Uterus (tissue), 4 donors: Measurements from ENCODE around the gene HHAT. TPM values are rescaled to one million over a fixed set of nuclear protein-coding genes. Genes with fewer than 3 reads are reported as not detected.
A peak's percentile ranks its signal among the peaks of the same experiment; 100 is the strongest.

Source experiments
- DNase-seq, 2 donors: peaks; one replicate each; pipeline ENCODE4 v3.0.0-alpha.2; 2019 to 2020
- H3K27ac ChIP-seq, 2 donors: fragments of 200-600 bp; sonication (generic); 1 replicate in 1 of 2; 2 replicates in 1 of 2; pipeline ENCODE4 v1.5.1; 2016 to 2018
- H3K27me3 ChIP-seq, 2 donors: fragments of 200-600 bp; sonication (generic); one replicate each; pipeline ENCODE4 v1.5.1; 2018 to 2019; ENCODE audit warnings: control low read depth in 1 of 2
- H3K36me3 ChIP-seq, 2 donors: fragments of 200-600 bp; sonication (generic); one replicate each; pipeline ENCODE4 v1.5.1; 2019; ENCODE audit warnings: control low read depth in 1 of 2
- H3K4me1 ChIP-seq, 2 donors: fragments of 200-600 bp; sonication (generic); one replicate each; pipeline ENCODE4 v1.5.1; 2018 to 2019; ENCODE audit warnings: control low read depth in 1 of 2
- H3K4me3 ChIP-seq, 2 donors: fragments of 200-600 bp; sonication (generic); 1 replicate in 1 of 2; 2 replicates in 1 of 2; pipeline ENCODE4 v1.5.1; 2018 to 2019; ENCODE audit warnings: mild to moderate bottlenecking in 1 of 2
- H3K9me3 ChIP-seq, 2 donors: fragments of 200-600 bp; sonication (generic); one replicate each; pipeline ENCODE4 v1.5.1; 2019; ENCODE audit warnings: control low read depth in 1 of 2
- POLR2A ChIP-seq, 2 donors: fragments of 450-650 bp; IDR thresholded peaks; one replicate each; pipeline ENCODE4 v1.6.1; 2016; ENCODE audit warnings: antibody characterized with exemption in 2 of 2, mild to moderate bottlenecking in 1 of 2, moderate library complexity in 1 of 2
- intact Hi-C: fragments of 100-400 bp; cut with DNase I; formaldehyde crosslinking; loops from one replicate; pipeline ENCODE4 v1.15.1; 2023; ENCODE audit warnings: low total_unique reads
- total RNA-seq, 4 donors: library from RNA; depleted of rRNA in 3 of 4; stranded (reverse); fragments of >200 nt in 3 of 4; gene quantifications; one replicate each; pipeline versions ENCODE4 v1.1.0 to v1.2.4, GENCODE V29; 2014 to 2023
- TF ChIP-seq, protein P1 (sequence below), 4 experiments: fragments of 200-600 bp in 2 of 4; fragments of 450-650 bp in 2 of 4; sonication (generic) in 2 of 4; IDR thresholded peaks; one replicate each; pipeline ENCODE4 v1.5.1; 2016 to 2019; ENCODE audit warnings: antibody characterized with exemption in 4 of 4, mild to moderate bottlenecking in 2 of 4, moderate library complexity in 1 of 4
- donor health status: DM: yes; HTN: yes; CAD: no.

HHAT gene
- total RNA-seq, 4 donors from 2014 or later, result 0.88 to 10.9 (median 3.4) TPM

DNA sequence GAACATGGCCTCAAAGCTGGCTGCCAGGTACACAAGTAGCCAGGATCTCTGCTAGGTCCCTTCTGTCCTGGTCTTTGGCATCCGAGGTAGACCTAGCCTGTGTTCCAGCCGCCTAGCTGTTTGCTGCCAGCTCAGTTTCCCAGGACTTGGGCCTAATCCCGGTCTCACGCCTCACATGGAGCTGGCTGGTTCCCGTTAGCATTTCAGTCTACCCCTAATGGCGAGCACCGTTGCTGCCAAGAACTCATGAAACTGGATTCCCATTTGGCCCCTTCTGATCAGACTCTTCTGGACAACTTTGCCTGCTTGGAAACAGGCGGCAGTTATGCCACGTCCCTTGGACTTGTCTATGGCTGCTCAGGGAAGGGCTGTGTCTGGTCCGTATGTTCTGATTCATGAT is 26.2 kb upstream of the HHAT start:
- DNase-seq, result no peak
- intact Hi-C loops, result no loop called here
- H3K4me3 ChIP-seq, result no peak overlapping the region
- H3K27me3 ChIP-seq, result no peaks in the 10 kb centered on the region
- no peaks in the 10 kb centered on the region for H3K9me3 ChIP-seq
- no peaks in the 10 kb centered on the region for H3K4me1 ChIP-seq
- no peaks in the 10 kb centered on the region for H3K36me3 ChIP-seq
- no peak for TF ChIP-seq POLR2A (IDR thresholded peaks at IDR 0.05)
- TF ChIP-seq, protein P1, sequence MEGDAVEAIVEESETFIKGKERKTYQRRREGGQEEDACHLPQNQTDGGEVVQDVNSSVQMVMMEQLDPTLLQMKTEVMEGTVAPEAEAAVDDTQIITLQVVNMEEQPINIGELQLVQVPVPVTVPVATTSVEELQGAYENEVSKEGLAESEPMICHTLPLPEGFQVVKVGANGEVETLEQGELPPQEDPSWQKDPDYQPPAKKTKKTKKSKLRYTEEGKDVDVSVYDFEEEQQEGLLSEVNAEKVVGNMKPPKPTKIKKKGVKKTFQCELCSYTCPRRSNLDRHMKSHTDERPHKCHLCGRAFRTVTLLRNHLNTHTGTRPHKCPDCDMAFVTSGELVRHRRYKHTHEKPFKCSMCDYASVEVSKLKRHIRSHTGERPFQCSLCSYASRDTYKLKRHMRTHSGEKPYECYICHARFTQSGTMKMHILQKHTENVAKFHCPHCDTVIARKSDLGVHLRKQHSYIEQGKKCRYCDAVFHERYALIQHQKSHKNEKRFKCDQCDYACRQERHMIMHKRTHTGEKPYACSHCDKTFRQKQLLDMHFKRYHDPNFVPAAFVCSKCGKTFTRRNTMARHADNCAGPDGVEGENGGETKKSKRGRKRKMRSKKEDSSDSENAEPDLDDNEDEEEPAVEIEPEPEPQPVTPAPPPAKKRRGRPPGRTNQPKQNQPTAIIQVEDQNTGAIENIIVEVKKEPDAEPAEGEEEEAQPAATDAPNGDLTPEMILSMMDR (IDR thresholded peaks at IDR 0.05), result no peak
- no peak overlapping the region for H3K27ac ChIP-seq

DNA sequence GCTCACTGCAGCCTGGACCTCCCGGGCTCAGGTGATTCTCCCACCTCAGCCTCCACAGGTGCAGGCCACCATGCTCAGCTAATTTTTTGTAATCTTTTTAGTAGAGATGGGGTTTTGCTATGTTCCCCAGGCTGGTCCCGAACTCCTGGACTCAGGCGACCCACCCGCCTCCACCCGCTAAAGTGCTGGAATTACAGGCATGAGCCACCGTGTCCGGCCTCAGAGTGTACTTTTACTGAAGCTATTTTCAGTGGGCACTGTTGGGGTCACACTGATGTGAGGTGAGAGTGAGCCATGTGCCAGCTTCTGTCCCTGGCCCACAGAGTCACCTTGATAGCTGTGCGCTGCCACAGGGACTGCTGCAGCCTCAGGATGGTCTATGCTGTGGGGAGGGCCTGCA is 25.3 kb upstream of the HHAT start:
- TF ChIP-seq POLR2A (IDR thresholded peaks at IDR 0.05), result no peak
- TF ChIP-seq, protein P1 (IDR thresholded peaks at IDR 0.05), result no peak
- Histone ChIP-seq H3K9me3 (no peaks in the 10 kb centered on the region), H3K27me3 (no peaks in the 10 kb centered on the region), H3K4me1 (no peaks in the 10 kb centered on the region), H3K36me3 (no peaks in the 10 kb centered on the region), H3K27ac (no peak overlapping the region), H3K4me3 (no peak overlapping the region)
- no peak for DNase-seq
- intact Hi-C loops, result no loop called here

DNA sequence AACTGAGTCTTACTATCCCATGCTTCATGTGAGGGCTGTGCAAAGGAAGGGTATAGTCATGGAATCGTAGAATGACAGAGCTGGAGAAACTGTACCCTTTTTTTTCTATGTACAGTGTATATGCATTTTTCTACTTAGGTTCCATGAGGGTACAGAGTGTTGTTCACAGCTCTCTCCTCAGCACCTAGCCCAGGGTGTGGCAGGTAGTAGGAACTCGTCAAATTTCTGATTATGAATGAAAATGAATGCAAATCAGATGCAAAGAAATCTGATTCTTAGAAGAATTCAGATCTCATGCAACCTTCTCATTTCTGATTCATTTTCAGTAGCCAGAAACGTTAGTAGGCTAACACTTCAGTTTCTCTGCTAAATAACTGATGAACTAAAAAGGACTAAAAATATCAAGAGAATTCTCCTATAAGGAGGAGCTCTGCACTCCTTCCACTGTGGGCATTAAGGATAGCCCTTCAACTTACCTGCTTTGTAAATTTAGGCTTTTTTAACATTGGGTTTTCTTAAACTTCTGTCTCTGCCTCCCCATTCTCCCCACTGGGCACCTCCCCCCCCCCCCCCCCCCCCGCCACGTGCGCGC is 18.0 kb upstream of the HHAT start:
- Histone ChIP-seq H3K27ac (peak overlapping the region in 1 of 2 donors; percentile 74), H3K4me3 (no peak overlapping the region)

DNA sequence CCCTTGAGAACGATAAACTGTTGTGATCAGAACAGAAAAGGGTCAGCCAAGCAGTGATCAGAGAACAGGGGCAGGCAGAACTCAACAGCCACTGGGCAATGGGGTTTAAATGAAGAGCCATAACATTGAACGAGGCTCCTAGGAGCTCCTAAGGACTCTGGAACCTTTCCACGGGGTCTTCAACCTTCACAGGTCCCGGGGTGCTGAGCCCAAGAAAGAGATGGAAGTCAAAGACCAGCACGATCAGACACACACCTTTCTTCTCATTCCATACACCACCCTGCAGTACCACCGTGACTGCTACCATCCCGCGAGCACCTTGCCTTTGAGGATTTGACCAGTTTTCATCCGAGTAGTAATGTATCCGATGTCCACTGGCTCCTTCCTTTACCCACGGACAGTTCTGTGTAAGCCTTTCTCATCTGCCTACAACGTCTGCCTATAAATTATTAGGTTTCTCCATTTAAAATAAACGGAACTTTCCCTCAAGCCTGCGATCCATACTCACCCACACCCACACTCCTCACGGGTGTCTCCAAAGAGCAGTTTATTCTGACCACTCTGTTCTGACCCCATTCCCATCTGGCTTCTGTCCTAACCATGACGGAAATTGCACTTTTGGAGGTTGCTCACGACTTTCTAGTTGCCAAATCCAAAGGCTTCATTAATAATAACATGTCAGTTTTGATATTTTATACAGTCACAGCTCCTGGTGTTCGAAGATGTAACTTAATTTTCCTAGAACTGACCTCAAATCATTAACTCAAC is 16.8 kb upstream of the HHAT start:
- no peaks in the 10 kb centered on the region for H3K27me3 ChIP-seq
- TF ChIP-seq, protein P1 (IDR thresholded peaks at IDR 0.05), result no peak
- no peak for TF ChIP-seq POLR2A (IDR thresholded peaks at IDR 0.05)
- intact Hi-C loops, result loop anchor here (10.0 kb wide), 1 partner anchor 167 kb away; no protein-coding TSS in a partner anchor
- peak overlapping the region; percentile 57 to 74 for H3K27ac ChIP-seq
- DNase-seq, result no peak
- no peaks in the 10 kb centered on the region for H3K4me1 ChIP-seq
- no peaks in the 10 kb centered on the region for H3K9me3 ChIP-seq
- H3K36me3 ChIP-seq, result no peaks in the 10 kb centered on the region
- no peak overlapping the region for H3K4me3 ChIP-seq

More for the DNA sequence above, 18.0 kb upstream of the HHAT start:
- H3K9me3 ChIP-seq, result no peaks in the 10 kb centered on the region
- H3K4me1 ChIP-seq, result no peaks in the 10 kb centered on the region
- intact Hi-C loops, result loop anchor here (10.0 kb wide), 1 partner anchor 166 kb away; no protein-coding TSS in a partner anchor
- H3K36me3 ChIP-seq, result no peaks in the 10 kb centered on the region
- TF ChIP-seq, protein P1 (IDR thresholded peaks at IDR 0.05), result no peak
- TF ChIP-seq POLR2A (IDR thresholded peaks at IDR 0.05), result no peak
- H3K27me3 ChIP-seq, result no peaks in the 10 kb centered on the region
- DNase-seq, result no peak

DNA sequence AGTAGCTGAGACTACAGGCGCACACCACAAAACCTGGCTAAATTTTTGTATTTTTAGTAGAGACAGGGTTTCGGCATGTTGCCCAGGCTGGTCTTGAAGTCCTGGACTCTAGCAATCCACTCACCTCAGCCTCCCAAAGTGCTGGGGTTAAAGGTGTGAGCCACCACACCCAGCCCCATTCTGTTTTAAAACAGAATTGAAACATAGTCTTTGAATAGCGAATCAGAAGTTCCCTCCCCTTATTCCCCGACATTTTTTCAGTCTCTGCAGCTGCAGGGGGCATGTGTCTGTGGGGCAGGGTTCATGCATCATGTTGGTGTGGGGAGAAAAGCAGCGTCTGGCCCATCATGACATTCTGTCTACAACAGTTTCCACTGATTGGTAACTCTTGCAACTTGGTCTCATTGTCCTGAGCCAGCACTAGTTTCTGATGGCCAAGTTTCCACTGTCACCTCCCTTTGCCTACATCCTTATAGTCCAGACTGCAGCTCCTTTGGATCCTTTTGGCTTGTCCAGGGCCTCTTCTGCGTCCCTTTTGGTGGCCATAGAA is 15.6 kb upstream of the HHAT start:
- TF ChIP-seq POLR2A (IDR thresholded peaks at IDR 0.05), result no peak
- TF ChIP-seq, protein P1 (IDR thresholded peaks at IDR 0.05), result no peak
- no peaks in the 10 kb centered on the region for H3K36me3 ChIP-seq
- no peaks in the 10 kb centered on the region for H3K27me3 ChIP-seq
- no peak overlapping the region for H3K4me3 ChIP-seq
- no peaks in the 10 kb centered on the region for H3K4me1 ChIP-seq
- no peak for DNase-seq
- H3K9me3 ChIP-seq, result no peaks in the 10 kb centered on the region
- no peak overlapping the region for H3K27ac ChIP-seq
- intact Hi-C loops, result loop anchor here (10.0 kb wide), 1 partner anchor 168 kb away; no protein-coding TSS in a partner anchor
